SK-N-SH (cell line): Measurements from ENCODE around the gene GNS. TPM values are rescaled to one million over a fixed set of nuclear protein-coding genes. Genes with fewer than 3 reads are reported as not detected.

ENCODE experiments used
- CTCF ChIA-PET: fragments of 300-600, 350-600 bp; formaldehyde crosslinking; extraction: SDS; loops from one replicate; lab custom pipeline; 2021; lab: Yijun Ruan, JAX
- POLR2A ChIA-PET: fragments of 350-600 bp; sonication (Branson Sonifier 250); formaldehyde crosslinking; extraction: SDS; loops from one replicate; lab custom pipeline; 2020; ENCODE audit warnings: antibody characterized with exemption, inconsistent platforms; lab: Yijun Ruan, JAX
- DNase-seq: peaks from one replicate; pipeline ENCODE4 v3.0.0; 2012
- H2AFZ ChIP-seq: fragments of 200-600 bp; sonication (generic); 2 replicates; pipeline ENCODE4 v1.8.1; 2016; ENCODE audit warnings: antibody characterized with exemption, mild to moderate bottlenecking, low read depth
- H3F3A ChIP-seq: fragments of 200-600 bp; sonication (generic); replicated peaks from 2 replicates; pipeline ENCODE3; 2016; ENCODE audit warnings: antibody characterized with exemption, mild to moderate bottlenecking; ENCODE audit not compliant: insufficient read depth
- H3K27ac ChIP-seq, 2 experiments: fragments of 200-500 bp in 1 of 2; fragments of 200-600 bp in 1 of 2; sonication (Bioruptor generic) in 1 of 2; sonication (generic), shearing (Covaris generic) in 1 of 2; 2 replicates each; pipeline versions ENCODE4 v1.5.1 to v1.6.1; 2014 to 2016; ENCODE audit warnings: low read depth in 2 of 2, inconsistent platforms in 1 of 2, low read length in 1 of 2, mild to moderate bottlenecking in 1 of 2, mixed read lengths in 1 of 2
- H3K27me3 ChIP-seq: fragments of 200-600 bp; sonication (generic), shearing (Covaris generic); 2 replicates; pipeline ENCODE4 v1.6.1; 2016; ENCODE audit warnings: mixed run types; ENCODE audit not compliant: insufficient read depth
- H3K36me3 ChIP-seq, 2 experiments: fragments of 200-500 bp in 1 of 2; fragments of 200-600 bp in 1 of 2; sonication (Bioruptor generic) in 1 of 2; sonication (generic) in 1 of 2; replicated peaks in 1 of 2; 2 replicates each; pipeline versions ENCODE3 to v1.5.1; 2014 to 2016; ENCODE audit warnings: low read length in 1 of 2, mild to moderate bottlenecking in 1 of 2; ENCODE audit not compliant: insufficient read depth in 2 of 2, control insufficient read depth in 1 of 2
- H3K4me1 ChIP-seq, 2 experiments: fragments of 200-500 bp in 1 of 2; fragments of 200-600 bp in 1 of 2; sonication (Bioruptor generic) in 1 of 2; sonication (generic), shearing (Covaris generic) in 1 of 2; 2 replicates each; pipeline versions ENCODE4 v1.5.1 to v1.6.1; 2014 to 2016; ENCODE audit warnings: low read depth in 1 of 2, low read length in 1 of 2, mixed run types in 1 of 2; ENCODE audit not compliant: insufficient read depth in 2 of 2, control insufficient read depth in 1 of 2
- H3K4me2 ChIP-seq: fragments of 200-600 bp; sonication (generic), shearing (Covaris generic); 2 replicates; pipeline ENCODE4 v1.6.1; 2017; ENCODE audit warnings: mixed run types
- H3K4me3 ChIP-seq, 2 experiments: fragments of 200-500 bp in 1 of 2; fragments of 200-600 bp in 1 of 2; sonication (Bioruptor generic) in 1 of 2; sonication (generic), shearing (Covaris generic) in 1 of 2; 2 replicates each; pipeline versions ENCODE4 v1.5.1 to v1.8.1; 2014 to 2016; ENCODE audit warnings: low read depth in 2 of 2, inconsistent platforms in 1 of 2, low read length in 1 of 2, mild to moderate bottlenecking in 1 of 2, mixed read lengths in 1 of 2, moderate library complexity in 1 of 2
- H3K79me2 ChIP-seq: fragments of 200-600 bp; sonication (generic); 2 replicates; pipeline ENCODE4 v1.8.1; 2017; ENCODE audit warnings: mild to moderate bottlenecking; ENCODE audit not compliant: insufficient read depth
- H3K9ac ChIP-seq: fragments of 200-600 bp; sonication (generic); 2 replicates; pipeline ENCODE4 v1.6.1; 2017; ENCODE audit warnings: mixed run types
- H3K9me2 ChIP-seq: fragments of 200-600 bp; sonication (generic); 2 replicates; pipeline ENCODE4 v1.6.1; 2017; ENCODE audit warnings: mixed run types
- H3K9me3 ChIP-seq: fragments of 200-600 bp; sonication (generic); 2 replicates; pipeline ENCODE4 v1.6.1; 2017; ENCODE audit warnings: mixed run types, mild to moderate bottlenecking, moderate library complexity
- H4K20me1 ChIP-seq: fragments of 200-600 bp; sonication (generic); 2 replicates; pipeline ENCODE4 v1.6.1; 2017; ENCODE audit warnings: mild to moderate bottlenecking, mixed run types; ENCODE audit not compliant: insufficient read depth
- CHD2 ChIP-seq: fragments of 150-350 bp; IDR thresholded peaks from 2 replicates; pipeline ENCODE4 v1.6.1; 2018; ENCODE audit warnings: low read length; ENCODE audit not compliant: partially characterized antibody
- EP300 ChIP-seq, 2 experiments: IDR thresholded peaks; 2 replicates each; pipeline versions ENCODE4 v1.4.0 to v1.6.1; 2012; ENCODE audit warnings: borderline replicate concordance in 1 of 2, low read depth in 1 of 2, low read length in 1 of 2
- EZH2phosphoT487 ChIP-seq: fragments of 200-600 bp; sonication (generic); IDR thresholded peaks from 2 replicates; pipeline ENCODE4 v1.6.1; 2017; ENCODE audit warnings: low read depth, mixed run types, mild to moderate bottlenecking, antibody characterized with exemption, moderate library complexity, borderline replicate concordance
- FOSL2 ChIP-seq: IDR thresholded peaks from 2 replicates; pipeline ENCODE4 v1.4.0; 2012; ENCODE audit warnings: low read depth, mild to moderate bottlenecking, moderate library complexity, borderline replicate concordance
- FOXJ3 ChIP-seq: sonication (generic); formaldehyde crosslinking; IDR thresholded peaks from 2 replicates; pipeline ENCODE4 v1.5.1; 2020; ENCODE audit warnings: mild to moderate bottlenecking, missing genetic modification reagents
- FOXM1 ChIP-seq: IDR thresholded peaks from 2 replicates; pipeline ENCODE4 v1.4.0; 2012; ENCODE audit warnings: low read depth, mild to moderate bottlenecking
- GATA2 ChIP-seq: sonication (generic); formaldehyde crosslinking; IDR thresholded peaks from 2 replicates; pipeline ENCODE4 v1.5.0; 2020; ENCODE audit warnings: mild to moderate bottlenecking, missing genetic modification reagents
- JUND ChIP-seq: IDR thresholded peaks from 2 replicates; pipeline ENCODE4 v1.4.0; 2012
- MEF2A ChIP-seq: IDR thresholded peaks from 2 replicates; pipeline ENCODE4 v1.4.0; 2012; ENCODE audit warnings: low read depth, borderline replicate concordance
- MXI1 ChIP-seq: IDR thresholded peaks from 2 replicates; pipeline ENCODE4 v1.6.1; 2012; ENCODE audit warnings: mild to moderate bottlenecking, low read depth, low read length, improper control_type of control experiment
- NFIC ChIP-seq: IDR thresholded peaks from 2 replicates; pipeline ENCODE4 v1.4.0; 2012; ENCODE audit warnings: borderline replicate concordance
- POLR2AphosphoS5 ChIP-seq: IDR thresholded peaks from 2 replicates; pipeline ENCODE4 v1.6.1; 2012; ENCODE audit warnings: low read depth, low read length
- RAD21 ChIP-seq: IDR thresholded peaks from 2 replicates; pipeline ENCODE4 v1.6.1; 2012; ENCODE audit warnings: mild to moderate bottlenecking, low read length
- RCOR1 ChIP-seq: fragments of 150-350 bp; IDR thresholded peaks from 2 replicates; pipeline ENCODE4 v1.6.1; 2017; ENCODE audit warnings: antibody characterized with exemption, low read length
- RFX5 ChIP-seq: IDR thresholded peaks from 2 replicates; pipeline ENCODE4 v1.6.1; 2012; ENCODE audit warnings: mild to moderate bottlenecking, improper control_type of control experiment, low read length
- SIN3A ChIP-seq: IDR thresholded peaks from 2 replicates; pipeline ENCODE4 v1.6.1; 2012; ENCODE audit warnings: low read depth, mild to moderate bottlenecking, low read length, moderate library complexity, borderline replicate concordance
- TAF1 ChIP-seq: IDR thresholded peaks from 2 replicates; pipeline ENCODE4 v1.6.1; 2012; ENCODE audit warnings: low read depth, mild to moderate bottlenecking, low read length, moderate library complexity, borderline replicate concordance
- TCF12 ChIP-seq: IDR thresholded peaks from 2 replicates; pipeline ENCODE4 v1.4.0; 2012
- TEAD4 ChIP-seq: IDR thresholded peaks from 2 replicates; pipeline ENCODE4 v1.4.0; 2012; ENCODE audit warnings: mild to moderate bottlenecking, borderline replicate concordance; ENCODE audit not compliant: insufficient read depth
- WGBS: methylation state at CpG from one replicate; pipeline ENCODE4 v1.1.6; 2017; ENCODE audit warnings: low lambda C conversion rate; 5-methylcytosine and 5-hydroxymethylcytosine counted together
- polyA plus RNA-seq, 3 experiments: library from polyadenylated mRNA; depleted of rRNA; stranded (reverse); fragments of >200 nt; gene quantifications; 2 replicates each; pipeline ENCODE4 v1.2.3, GENCODE V29; 2012
- TF ChIP-seq, protein P1 (sequence below): IDR thresholded peaks from 2 replicates; pipeline ENCODE4; 2012
- TF ChIP-seq, protein P2 (sequence below): IDR thresholded peaks from 2 replicates; pipeline ENCODE4 v1.4.0; 2012; ENCODE audit warnings: low read depth
- TF ChIP-seq, protein P3 (sequence below): IDR thresholded peaks from 2 replicates; pipeline ENCODE4 v1.4.0; 2012; ENCODE audit warnings: low read depth, borderline replicate concordance
- TF ChIP-seq, protein P4 (sequence below): fragments of 200-600 bp; sonication (generic); IDR thresholded peaks from 2 replicates; pipeline ENCODE4 v1.6.1; 2017; ENCODE audit warnings: antibody characterized with exemption, mild to moderate bottlenecking, moderate library complexity
- TF ChIP-seq, protein P5 (sequence below): IDR thresholded peaks from 2 replicates; pipeline ENCODE4 v1.4.0; 2012; ENCODE audit warnings: low read depth, borderline replicate concordance
- TF ChIP-seq, protein P6 (sequence below): fragments of 150-350 bp; IDR thresholded peaks from 2 replicates; pipeline ENCODE4 v1.6.1; 2016; ENCODE audit warnings: mild to moderate bottlenecking, low read depth, low read length

The GNS gene
- polyA plus RNA-seq, 1 of the 3 experiments (the other 2 are of a cell fraction) = 74.8 TPM

DNA sequence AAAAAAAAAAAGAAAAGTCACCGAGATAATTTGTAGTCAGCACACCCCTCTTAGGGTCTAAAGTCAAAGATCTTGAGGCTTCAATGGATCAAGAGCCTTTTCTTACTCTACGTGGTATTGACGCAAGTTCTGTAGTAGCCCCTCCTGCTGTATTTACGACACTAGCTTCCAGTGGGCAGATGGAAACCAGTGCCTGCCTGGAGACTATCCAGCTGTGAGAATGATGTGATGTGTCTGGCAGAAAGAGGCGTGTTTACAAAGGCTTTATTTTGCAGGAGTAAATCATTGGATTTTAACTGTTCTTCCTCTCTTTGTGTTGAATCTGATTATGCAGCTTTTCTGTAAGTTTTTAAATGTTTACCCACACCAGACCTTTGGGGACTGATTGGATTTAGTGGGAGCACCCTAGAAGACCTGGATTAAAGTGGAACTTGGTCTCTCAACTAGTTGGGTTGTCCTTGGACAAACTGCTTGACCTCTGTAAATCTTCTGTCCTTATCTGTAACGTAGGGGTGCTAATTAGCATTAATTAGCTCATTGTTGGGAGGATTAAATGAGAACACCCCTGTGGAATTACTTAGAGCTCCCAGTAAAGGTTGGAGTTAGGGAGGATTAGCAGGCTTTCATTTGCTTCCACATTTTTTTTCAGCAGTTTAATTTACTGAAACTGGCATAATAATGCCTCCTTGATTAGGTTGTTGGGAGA lies 76.5 kb downstream of the GNS start:
- Histone ChIP-seq H3K4me2 (no peak overlapping the region), H3F3A (peaks cover 24% of the 10 kb centered on the region), H2AFZ (no peak overlapping the region)
- CTCF ChIA-PET = interaction anchor here (0.7 to 3.7 kb wide), 9 partner anchors 8 to 133 kb away, joined by 3 to 28 read pairs (median 3); partner anchors contain the start of gene RASSF3
- TF ChIP-seq JUND (no peak), POLR2AphosphoS5 (peak; percentile 33; the same call in 1 of the 2 replicates), RCOR1 (peak; percentile 51; the same call in 1 of the 2 replicates), MXI1 (peak; percentile 76), TEAD4 (no peak), MEF2A (no peak), FOXM1 (no peak), TCF12 (peak; percentile 76), GATA2 (CRISPR knock-in tag) (peak; percentile 13; the same call in 1 of the 2 replicates), RAD21 (peak; percentile 18; the same call in 1 of the 2 replicates), EP300 (IDR thresholded peaks at IDR 0.05; ENCODE audit: borderline replicate concordance in 1 of 2, low read depth in 1 of 2, low read length in 1 of 2) (peak in 1 of 2 experiments; percentile 77; a peak in 2 of 4 replicates), FOXJ3 (0 out of 2 replicates have a peak, but pooled peaks have one; percentile 36), TAF1 (no peak), RFX5 (peak; percentile 44; the same call in 1 of the 2 replicates), FOSL2 (no peak), SIN3A (no peak), EZH2phosphoT487 (no peak), NFIC (no peak), CHD2 (peak; percentile 72)
- TF ChIP-seq, protein P1, sequence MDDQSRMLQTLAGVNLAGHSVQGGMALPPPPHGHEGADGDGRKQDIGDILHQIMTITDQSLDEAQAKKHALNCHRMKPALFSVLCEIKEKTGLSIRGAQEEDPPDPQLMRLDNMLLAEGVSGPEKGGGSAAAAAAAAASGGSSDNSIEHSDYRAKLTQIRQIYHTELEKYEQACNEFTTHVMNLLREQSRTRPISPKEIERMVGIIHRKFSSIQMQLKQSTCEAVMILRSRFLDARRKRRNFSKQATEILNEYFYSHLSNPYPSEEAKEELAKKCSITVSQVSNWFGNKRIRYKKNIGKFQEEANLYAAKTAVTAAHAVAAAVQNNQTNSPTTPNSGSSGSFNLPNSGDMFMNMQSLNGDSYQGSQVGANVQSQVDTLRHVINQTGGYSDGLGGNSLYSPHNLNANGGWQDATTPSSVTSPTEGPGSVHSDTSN = peak; percentile 61
- TF ChIP-seq, protein P2, sequence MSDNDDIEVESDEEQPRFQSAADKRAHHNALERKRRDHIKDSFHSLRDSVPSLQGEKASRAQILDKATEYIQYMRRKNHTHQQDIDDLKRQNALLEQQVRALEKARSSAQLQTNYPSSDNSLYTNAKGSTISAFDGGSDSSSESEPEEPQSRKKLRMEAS = no peak
- TF ChIP-seq, protein P3, sequence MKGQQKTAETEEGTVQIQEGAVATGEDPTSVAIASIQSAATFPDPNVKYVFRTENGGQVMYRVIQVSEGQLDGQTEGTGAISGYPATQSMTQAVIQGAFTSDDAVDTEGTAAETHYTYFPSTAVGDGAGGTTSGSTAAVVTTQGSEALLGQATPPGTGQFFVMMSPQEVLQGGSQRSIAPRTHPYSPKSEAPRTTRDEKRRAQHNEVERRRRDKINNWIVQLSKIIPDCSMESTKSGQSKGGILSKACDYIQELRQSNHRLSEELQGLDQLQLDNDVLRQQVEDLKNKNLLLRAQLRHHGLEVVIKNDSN = no peak
- TF ChIP-seq, protein P4, sequence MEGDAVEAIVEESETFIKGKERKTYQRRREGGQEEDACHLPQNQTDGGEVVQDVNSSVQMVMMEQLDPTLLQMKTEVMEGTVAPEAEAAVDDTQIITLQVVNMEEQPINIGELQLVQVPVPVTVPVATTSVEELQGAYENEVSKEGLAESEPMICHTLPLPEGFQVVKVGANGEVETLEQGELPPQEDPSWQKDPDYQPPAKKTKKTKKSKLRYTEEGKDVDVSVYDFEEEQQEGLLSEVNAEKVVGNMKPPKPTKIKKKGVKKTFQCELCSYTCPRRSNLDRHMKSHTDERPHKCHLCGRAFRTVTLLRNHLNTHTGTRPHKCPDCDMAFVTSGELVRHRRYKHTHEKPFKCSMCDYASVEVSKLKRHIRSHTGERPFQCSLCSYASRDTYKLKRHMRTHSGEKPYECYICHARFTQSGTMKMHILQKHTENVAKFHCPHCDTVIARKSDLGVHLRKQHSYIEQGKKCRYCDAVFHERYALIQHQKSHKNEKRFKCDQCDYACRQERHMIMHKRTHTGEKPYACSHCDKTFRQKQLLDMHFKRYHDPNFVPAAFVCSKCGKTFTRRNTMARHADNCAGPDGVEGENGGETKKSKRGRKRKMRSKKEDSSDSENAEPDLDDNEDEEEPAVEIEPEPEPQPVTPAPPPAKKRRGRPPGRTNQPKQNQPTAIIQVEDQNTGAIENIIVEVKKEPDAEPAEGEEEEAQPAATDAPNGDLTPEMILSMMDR = no peak
- TF ChIP-seq, protein P5, sequence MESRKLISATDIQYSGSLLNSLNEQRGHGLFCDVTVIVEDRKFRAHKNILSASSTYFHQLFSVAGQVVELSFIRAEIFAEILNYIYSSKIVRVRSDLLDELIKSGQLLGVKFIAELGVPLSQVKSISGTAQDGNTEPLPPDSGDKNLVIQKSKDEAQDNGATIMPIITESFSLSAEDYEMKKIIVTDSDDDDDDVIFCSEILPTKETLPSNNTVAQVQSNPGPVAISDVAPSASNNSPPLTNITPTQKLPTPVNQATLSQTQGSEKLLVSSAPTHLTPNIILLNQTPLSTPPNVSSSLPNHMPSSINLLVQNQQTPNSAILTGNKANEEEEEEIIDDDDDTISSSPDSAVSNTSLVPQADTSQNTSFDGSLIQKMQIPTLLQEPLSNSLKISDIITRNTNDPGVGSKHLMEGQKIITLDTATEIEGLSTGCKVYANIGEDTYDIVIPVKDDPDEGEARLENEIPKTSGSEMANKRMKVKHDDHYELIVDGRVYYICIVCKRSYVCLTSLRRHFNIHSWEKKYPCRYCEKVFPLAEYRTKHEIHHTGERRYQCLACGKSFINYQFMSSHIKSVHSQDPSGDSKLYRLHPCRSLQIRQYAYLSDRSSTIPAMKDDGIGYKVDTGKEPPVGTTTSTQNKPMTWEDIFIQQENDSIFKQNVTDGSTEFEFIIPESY = no peak
- TF ChIP-seq, protein P6, sequence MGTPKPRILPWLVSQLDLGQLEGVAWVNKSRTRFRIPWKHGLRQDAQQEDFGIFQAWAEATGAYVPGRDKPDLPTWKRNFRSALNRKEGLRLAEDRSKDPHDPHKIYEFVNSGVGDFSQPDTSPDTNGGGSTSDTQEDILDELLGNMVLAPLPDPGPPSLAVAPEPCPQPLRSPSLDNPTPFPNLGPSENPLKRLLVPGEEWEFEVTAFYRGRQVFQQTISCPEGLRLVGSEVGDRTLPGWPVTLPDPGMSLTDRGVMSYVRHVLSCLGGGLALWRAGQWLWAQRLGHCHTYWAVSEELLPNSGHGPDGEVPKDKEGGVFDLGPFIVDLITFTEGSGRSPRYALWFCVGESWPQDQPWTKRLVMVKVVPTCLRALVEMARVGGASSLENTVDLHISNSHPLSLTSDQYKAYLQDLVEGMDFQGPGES = no peak
- TF ChIP-seq, all 33 proteins: peak for 11
- Histone ChIP-seq H4K20me1 (no peaks in the 10 kb centered on the region), H3K9me3 (no peaks in the 10 kb centered on the region), H3K79me2 (peaks cover 48% of the 10 kb centered on the region; the same call in 1 of the 2 replicates), H3K9ac (no peak overlapping the region), H3K4me1 (peaks cover 21 to 25% of the 10 kb centered on the region in 2 experiments), H3K36me3 (peaks cover 5 to 20% of the 10 kb centered on the region in 2 experiments), H3K27ac (peak overlapping the region in 1 of 2 experiments; percentile 91; a peak in 2 of 4 replicates), H3K9me2 (no peaks in the 10 kb centered on the region), H3K27me3 (no peaks in the 10 kb centered on the region), H3K4me3 (no peak overlapping the region)
- peak; percentile 80 for DNase-seq
- POLR2A ChIA-PET = interaction anchor here (0.5 to 1.2 kb wide), 3 partner anchors 14 to 173 kb away, joined by 3 to 5 read pairs (median 3); partner anchors contain the start of gene RASSF3
- WGBS = 59% methylated on average over 6 of the region's 6 CpGs
